NCI-H226 (cell line): ENCODE results near the gene NCCRP1.
"Not testable (repeated sequence)": the region's sequence is repeated elsewhere in the genome, so short reads cannot be mapped to it uniquely, and the experiment has no call there.

Experiments
- DNase-seq: peaks from one replicate; pipeline ENCODE4 v3.0.0-alpha.2; 2015

Gene NCCRP1

DNA sequence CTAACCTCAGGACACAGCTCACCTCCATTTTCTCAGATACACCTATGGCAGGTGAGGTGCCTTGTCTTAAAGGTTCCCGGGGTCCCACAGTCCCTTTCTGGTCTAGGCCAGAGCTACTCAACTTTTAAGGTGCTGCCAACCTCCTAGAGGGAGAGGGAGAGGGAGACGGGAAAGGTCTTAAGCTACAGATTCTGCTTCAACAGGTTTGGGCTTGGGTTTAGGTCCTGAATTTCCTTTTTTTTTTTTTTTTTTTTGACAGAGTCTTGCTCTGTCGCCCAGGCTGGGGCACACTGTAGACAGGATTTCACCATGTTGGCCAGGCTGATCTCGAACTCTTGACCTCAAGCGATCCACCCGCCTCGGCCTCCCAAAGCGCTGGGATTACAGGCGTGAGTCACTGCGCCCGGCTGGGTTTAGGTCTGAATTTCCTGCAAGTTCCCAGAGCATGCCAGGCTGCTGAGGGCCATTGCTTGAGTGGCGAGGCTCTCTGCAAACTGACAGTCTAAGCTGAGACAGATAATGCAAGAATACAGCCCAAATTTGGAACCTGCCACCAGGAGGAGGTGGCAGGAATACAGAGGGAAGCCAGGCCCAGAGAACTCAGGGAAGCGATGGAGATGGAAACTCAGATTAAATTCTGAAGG, 15.1 kb downstream of the NCCRP1 start:
- DNase-seq, result no peak

DNA sequence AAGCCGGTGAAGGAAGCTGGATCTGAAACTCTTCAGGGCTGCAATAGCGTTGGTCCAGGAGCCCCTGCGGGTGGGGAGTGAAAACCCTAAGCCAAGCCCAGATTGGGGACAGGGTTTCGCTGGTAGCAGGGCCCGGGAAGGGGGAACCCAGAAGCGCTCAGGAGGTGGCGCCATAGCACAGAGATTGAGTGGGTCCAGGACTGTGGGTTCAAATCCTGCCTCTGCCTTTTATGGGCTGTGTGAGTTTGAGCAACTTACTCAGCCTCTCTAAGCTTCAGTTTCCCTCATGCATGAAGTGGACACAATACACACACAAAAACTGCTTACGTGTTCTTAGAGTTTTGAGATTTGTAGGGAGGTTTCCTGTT, 15.6 kb downstream of the NCCRP1 start:
- DNase-seq, result no peak

DNA sequence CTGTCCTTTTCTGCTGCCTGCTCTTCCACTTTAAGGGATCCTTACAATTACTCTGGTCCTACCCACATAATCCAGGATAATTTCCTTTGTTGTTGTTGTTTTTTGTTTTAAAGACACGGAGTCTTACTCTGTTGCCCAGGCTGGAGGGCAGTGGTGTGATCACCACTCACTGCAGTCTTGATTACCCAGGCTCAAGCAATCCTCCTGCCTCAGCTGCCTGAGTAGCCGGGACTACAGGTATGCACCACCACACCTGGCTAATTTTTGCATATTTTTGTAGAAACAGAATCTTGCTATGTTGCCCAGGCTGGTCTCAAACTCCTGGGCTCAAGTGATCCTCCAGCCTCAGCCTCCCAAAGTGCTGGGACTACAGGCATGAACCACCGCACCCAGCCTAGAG, 18.6 kb downstream of the NCCRP1 start:
- DNase-seq, result not testable (repeated sequence)

DNA sequence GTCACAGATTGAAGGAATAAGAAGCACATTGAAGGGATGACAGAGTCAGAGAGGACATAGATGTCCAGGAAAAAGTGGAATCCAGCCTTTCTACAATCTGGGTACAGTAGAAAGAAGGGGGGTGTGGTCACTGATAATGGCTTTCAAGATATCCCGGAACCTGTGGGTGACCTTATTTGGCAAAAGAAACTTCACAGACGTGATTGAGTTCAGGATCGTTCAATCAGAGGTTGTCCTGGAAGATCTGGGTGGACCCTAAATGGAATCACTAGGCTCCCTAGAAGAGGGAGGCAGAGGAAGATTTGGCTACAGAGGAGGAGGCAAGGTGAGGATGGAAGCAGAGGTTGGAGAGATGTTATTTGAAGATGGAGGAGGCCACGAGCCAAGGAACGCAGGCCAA, 20.3 kb downstream of the NCCRP1 start:
- no peak for DNase-seq

DNA sequence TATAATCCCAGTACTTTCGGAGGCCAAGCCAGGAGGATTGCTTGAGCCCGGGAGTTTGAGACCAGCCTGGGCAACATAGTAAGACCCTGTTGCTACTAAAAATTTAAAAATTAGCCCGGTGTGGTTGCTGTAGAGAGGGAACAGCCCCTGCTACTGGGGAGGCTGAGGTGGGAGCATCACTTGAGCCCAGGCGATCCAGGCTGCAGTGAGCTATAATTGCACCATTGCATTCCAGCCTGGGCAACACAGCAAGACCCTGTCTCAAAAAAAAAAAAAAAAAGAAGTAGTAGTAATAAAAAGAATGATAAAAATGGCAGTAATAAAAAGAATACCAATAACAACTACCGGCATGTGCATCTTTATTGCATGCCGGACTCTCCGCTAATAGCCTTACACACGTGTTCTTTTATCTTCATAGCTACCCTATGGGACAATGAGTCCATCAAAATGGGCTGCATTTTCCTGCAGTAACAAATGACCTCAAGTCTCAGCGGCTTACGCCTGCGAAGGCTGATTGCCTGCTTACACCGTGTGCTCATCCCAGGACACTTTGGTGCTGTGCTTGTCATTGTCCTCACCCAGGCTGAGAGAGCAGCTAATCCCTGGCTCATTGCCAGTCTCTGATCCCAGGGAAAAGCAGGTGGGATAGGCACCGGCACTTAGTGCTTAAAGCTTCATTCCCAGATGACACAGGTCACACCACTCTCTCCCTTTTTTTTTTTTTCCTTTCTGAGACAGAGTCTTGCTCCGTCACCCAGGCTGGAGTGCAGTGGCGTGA, 21.7 kb downstream of the NCCRP1 start:
- DNase-seq, result no peak

DNA sequence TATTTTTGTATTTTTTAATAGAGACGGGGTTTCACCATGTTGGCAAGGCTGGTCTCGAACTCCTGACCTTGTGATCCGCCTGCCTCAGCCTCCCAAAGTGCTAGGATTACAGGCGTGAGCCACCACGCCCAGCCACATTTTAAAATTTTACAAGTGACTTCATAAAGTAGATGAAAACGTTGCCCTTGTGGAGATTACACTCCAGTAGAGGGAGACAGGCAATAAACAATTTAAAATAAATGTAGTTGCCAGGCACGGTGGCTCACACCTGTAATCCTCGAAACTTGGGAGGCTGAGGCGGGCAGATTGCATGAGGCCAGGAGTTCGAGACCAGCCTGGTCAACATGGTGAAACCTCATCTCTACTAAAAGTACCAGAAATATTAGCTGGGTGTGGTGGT, 22.3 kb downstream of the NCCRP1 start:
- DNase-seq, result not testable (repeated sequence)

DNA sequence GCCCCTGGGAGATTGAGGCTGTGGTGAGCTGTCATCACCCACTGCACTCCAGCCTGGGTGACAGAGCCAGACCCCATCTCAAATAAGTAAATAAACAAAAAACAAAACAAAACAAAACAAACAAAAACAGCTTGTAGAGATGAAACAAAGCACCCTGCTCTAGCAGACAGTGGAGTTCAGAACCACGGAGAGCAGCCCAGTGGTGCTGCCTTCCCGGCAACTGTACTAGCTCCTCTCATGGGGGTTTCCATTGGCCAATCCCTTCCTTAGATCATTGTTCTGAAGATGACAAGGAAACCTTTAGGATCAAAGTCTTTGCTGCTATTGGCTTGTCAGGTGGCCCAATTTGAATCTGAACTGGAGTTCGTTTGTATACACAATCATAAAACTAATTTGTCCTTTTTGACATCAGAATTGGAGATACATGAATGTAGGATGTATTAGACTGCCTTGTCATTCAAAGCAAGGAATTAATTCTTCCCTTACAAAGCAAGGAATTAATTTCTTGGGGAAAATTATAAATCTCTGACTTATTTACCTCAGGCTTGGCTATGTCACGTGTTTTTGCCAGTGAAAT, 27.0 kb downstream of the NCCRP1 start:
- DNase-seq, result peak; percentile 33

DNA sequence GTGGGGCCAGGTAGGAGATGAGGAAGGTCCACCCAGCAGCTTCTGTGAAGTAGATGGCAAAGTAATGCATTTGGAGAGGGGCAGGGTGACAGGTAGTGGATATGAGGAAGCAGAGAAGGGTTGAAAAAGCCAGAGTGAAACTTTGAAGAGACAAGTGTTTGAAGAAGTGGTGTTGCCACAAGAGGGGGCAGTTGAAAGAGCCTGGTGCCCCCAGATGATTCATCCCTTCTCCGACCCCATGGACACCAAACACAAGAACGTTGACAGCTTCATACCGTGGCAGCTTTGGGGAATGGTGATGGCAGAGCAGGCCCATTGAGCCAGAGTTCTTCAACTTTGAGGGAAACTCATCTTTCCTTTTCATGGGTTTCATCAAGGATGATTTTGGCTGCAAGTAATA, 28.1 kb downstream of the NCCRP1 start:
- DNase-seq, result no peak

DNA sequence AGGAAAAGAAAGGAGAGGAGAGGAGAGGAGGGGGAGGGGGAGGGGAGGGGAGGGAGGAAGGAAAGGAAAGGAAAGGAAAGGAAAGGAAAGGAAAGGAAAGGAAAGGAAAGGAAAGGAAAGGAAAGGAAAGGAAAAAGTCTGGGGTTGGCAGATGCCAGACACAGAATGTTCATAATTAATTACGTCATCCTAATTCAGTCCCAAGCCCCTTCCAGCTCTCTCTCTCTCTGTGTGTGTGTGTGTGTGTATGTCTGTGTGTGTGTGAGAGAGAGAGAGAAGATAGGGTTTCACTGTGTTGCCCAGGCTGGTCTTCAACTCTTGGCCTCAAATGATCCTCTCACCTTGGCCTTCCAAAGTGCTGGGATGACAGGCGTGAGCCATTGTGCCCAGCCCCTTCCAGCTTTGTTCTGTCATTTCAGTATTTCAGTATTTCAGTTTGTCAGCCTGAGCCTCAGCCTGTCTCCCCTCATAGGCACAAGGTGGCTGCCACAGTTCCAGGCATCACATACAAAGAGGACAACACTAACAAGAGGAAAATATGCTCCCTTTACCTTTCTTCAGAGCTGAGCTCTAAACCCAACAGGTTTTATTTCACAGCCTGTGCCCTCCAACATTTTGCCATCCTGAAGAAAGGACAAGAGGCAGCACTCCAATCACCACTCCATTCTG, 33.5 kb downstream of the NCCRP1 start:
- DNase-seq, result no peak

DNA sequence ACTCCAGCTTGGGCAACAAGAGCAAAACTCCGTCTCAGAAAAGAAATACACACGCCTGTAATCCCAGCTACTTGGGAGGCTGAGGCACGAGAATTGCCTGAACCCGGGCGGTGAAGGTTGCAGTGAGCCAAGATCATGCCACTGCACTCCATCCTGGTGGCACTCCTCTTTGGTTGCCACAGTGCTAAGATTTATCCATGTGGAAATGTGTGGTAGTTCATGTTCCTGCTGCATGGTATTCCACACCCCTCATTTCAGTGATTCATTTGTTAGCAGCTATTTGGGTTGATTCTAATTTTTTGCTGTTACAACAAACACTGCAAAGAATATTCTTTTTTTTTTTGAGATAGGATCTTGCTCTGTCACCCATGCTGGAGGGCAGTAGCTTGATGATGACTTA, 35.9 kb downstream of the NCCRP1 start:
- no peak for DNase-seq

DNA sequence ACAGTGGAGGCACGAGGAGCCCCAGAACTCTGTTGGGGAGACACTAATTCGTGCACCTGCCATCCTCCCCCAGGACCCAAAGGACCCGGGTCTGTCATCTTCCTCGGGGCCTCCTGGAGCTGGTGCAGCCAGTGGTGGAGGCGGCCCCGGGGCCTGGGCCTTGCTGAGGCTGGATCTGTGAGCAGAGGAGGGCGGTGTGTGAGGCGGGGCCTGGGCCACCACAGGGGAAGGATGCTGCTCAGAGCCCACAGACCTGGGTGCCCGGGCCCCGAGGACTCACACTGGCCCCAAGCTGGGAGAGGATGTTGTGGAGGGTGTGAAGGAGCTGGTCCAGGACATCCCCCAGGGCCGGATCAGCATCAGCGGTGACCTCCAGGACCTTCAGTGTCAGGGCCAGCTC, 39.8 kb downstream of the NCCRP1 start:
- no peak for DNase-seq

DNA sequence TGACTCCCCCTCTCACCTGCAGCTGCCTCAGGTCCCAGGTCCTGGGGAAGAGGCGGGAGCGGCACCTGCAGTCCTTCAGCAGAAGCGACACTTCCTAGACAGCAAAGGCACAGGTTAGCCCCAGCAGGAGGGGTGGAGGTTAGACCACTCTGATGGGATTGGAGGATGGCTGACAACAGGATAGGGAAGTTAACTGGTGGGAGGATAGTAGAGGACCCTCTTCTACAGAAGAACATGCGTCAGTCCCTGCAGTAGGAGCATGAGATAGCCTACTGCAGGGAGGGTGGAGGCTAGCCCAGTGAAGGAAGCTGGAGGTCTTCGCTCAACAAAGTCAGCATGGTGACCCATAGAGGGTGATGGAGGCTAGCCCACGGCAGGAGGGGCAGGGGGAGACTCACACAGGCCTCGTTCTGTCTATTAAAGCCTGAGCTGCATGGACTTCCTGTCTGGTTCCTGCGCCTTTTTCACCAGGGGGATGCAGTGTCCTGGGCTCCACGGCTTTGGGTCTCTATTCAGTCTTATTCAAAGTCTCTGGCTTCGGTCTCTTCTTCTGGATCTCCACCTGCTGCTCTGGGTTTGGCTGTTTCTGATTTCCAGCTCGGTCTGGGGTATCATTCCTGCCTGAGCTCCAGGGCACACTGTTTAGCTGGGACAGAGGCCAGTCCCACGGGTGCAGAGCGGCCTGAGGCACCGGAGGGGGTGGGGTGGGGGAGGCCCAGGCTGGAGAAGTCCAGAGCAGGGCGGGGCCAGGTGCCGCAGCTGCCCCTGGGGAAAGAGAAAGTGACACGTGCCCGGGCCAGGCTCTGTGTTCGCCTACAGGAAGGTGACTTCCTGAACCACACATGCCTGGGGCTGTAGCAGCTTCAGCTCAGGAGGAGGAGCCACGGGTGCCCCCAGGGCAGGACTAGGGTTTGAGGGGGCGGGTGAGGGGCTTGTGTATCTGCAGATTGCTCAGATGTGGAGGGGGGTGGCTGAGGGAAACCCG, 40.7 kb downstream of the NCCRP1 start:
- DNase-seq, result peak; percentile 16

DNA sequence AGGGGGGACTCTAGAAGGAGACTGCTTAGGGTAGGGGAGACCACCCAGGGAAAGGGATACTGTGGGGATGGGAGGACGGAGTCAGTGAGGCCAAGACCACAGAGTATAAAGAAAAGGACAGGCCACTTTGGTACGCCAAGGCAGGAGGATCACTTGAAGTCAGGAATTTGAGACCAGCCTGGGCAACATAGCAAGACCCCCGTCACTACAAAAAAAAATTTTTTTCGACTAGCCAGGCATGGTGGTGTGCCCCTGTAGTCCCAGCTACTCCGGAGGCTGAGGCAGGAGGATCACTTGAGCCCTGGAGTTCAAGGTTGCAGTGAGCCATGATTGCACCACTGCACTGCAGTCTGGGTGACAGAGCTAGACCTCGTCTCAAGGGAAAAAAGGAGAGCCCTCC, 41.4 kb downstream of the NCCRP1 start:
- DNase-seq, result no peak

DNA sequence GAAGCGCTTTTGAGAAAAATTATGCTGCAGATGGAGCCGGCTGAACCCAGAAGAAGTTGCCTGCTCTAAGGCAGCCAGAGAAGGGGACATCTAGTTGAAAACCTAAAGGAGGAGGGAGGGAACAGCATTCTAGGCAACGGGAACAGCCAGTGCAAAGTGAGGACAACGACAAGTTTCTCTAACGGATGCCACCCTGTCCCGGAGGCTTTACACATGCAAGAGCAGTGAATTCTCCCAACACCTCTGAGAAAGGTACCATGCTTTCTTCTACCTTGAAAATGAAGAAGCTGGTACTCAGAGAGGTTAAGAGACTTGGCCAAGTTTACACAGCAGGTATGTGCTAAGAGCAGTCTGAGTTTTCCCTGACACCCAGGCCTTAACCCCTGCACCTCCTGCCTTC, 42.2 kb downstream of the NCCRP1 start:
- DNase-seq, result no peak

DNA sequence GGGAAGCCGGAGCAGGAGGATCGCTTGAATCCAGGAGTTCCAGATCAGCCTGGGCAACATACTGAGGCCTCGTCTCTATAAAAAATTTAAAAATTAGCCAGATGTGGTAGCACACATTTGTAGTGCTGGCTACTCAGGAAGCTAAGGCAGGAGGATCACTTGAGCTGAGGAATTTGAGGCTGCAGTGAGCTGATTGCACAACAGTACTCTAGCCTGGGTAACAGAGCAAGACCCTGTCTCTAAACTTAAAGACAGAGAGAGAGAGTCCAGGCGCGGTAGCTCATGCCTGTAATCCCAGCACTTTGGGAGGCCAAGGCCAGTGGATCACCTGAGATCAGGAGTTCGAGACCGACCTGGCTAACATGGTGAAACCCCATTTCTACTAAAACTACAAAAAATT, 43.7 kb downstream of the NCCRP1 start:
- no peak for DNase-seq

DNA sequence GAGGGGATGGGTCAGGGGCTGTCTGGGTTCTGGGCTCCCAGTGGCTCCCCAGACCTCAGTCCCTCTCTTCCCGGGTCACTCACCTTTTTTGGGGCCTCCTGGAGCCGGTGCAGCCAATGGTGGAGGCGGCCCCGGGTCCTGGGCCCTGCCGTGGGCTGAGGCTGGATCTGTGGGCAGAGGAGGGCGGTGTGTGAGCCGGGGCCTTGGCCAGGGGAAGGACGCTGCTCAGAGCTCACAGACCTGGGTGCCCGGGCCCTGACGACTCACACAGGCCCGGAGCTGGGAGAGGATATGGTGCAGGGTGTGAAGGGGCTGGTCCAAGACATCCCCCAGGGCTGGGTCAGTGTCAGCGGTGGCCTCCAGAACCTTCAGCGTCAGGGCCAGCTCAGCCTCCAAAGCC, 47.0 kb downstream of the NCCRP1 start:
- not testable (repeated sequence) for DNase-seq

DNA sequence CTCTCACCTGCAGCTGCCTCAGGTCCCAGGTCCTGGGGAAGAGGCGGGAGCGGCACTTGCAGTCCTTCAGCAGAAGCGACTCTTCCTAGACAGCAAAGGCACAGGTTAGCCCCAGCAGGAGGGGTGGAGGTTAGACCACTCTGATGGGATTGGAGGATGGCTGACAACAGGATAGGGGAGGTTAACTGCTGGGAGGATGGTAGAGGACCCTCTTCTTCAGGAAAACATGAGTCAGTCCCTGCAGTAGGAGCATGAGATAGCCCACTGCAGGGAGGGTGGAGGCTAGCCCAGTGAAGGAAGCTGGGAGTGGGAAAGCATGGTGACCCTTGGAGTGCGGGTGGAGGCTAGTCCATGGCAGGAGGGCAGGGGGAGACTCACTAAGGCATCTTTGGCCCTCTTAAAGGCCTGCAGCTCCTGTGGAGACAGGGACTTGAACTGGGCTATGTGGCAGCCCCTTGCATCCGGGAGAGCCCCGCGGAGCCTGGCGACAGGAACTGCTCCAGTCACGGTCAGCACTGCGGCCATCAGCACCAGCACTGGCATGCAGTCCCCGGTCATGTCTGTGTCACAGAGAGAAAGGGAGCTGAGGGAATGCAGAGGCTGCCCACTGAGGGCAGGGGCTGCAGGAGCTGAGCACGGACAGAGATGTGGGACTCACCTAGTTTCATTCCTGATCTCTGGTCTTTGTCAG, 47.8 kb downstream of the NCCRP1 start, which contains the start of gene IFNL3:
TSS of gene IFNL3 (minus strand) at position 597 of the 691 bp plus-strand sequence. CDS start at position 558, 39 bp downstream.
- DNase-seq, result not testable (repeated sequence)

DNA sequence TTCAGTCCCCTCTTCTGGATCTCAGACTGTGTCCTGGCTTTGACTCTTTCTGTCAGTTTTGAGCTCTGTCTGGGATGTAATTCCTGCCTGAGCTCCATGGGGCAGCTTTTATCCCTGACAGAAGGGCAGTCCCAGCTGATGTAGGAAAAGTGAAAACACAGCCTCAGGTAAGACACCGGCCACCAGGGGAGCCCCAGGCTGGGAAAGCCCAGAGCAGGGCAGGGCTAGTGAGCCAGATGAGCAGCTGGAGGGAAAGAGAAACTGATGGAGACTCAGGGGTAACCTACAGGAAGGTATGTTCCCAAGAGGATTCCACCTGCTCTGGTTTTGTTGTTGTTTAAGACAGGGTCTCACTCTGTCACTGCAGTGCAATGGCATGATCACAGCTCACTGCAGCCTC, 48.4 kb downstream of the NCCRP1 start:
- DNase-seq, result not testable (repeated sequence)

DNA sequence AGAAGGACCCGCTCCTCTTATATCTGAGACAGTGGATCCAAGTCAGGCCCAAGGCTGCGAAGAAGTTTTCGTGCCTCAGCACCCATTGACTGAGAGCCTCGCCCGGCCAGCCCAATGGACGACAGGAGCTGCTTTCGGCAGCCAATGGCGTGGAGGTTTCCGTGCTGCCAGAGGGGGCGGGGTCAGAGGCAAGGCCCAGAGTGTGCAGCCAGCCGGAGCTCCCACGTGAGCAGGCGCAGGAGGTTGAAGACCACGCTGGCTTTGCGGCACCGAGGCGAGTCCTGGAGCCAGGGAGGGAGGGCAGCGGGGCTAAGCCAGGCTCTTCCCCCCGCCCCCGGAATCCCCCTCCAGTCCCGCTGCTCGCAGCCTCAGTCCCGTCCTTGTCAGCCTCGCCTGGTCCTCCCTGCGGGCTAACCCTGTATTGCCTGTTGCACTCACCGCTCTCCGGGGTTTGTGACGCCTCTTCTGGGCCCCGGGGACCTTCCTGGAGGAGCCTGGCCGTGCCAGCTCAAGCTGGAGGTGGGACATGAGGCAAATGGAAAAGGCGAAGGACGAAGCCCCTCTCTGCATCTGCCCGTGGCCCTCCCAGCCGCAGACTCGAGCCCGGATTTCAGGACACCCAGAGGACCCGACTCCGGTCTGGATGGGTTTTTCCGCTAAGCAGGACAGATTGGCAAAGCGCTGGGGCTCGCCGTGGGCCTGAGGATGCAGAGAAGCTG, 50.3 kb downstream of the NCCRP1 start:
- no peak for DNase-seq

DNA sequence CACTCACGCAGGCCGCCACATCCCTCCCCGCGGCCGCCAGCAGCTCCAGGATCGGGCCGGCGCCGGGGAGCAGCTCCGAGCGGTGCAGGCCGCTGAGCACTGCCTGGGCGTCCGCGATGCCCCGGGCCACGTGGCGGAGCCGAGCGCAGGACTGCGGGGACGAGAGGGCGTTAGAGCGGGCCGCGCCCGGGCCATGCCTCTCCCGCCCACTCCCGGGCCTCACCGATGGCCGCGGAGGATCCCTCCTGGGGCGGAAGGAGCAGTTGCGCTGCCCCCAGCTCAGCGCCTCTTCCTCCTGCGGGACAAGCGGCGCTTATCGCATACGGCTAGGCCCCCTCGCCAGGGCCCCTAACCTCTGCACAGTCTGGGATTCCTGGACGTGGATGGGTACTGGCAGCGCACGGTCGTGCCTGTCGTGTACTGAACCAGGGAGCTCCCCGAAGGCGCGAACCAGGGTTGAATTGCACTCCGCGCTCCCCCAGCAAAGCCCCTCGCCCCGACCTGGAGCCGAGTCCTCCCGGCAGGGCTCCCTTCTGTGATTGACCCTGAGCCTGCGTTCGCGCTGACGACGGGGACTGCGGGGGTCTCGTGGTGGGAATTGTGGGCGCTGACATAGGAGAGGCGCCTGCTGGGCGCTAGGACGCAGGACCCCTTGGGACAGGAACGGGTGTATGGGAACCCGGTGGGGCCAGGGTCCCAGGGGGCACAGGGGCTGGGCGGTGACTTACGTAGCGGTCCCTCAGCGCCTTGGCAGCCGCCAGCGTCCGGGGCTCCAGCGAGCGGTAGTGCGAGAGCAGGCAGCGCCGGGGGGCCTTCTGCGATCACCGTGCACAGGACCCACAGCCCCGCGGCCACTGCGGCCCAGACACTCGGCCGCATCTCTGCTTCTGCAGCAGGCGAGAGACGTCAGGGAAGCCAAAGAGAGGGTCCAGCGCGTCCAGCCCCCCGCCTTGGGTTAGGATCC, 51.2 kb downstream of the NCCRP1 start:
- no peak for DNase-seq
